Stimulated activated CD4-positive, alpha-beta T cell treated with anti-CD3 and anti-CD28 coated beads, Interleukin-15, amount 100 ng/mL, for 24 hours (primary cell): ENCODE data around the gene C1QBP.
A peak's percentile ranks its signal among the peaks of the same experiment; 100 is the strongest.
"Not testable (repeated sequence)": the region's sequence is repeated elsewhere in the genome, so short reads cannot be mapped to it uniquely, and the experiment has no call there.

Source experiments
- DNase-seq: peaks from one replicate; pipeline ENCODE4 v3.0.0-alpha.2; 2020

C1QBP gene

DNA sequence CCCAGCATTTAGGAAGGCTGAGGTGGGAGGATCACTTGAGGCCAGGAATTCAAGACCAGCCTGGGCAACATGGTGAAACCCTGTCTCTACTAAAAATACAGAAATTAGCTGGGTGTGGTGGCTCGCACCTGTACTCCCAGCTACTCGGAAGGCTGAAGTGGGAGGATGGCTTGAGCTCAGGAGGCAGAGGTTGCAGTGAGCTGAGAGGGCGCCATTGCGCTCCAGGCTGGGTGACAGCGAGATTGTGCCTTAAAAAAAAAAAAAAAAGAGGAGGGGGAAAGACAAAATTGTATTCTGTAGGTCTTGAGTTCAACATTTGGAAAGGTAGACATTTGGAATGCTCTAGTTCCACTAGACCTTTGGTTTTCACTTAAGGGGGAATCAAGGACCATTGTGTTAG is 7.7 kb downstream of the C1QBP start:
- not testable (repeated sequence) for DNase-seq

- DNase-seq: no peak
Measured at GRCh38 chr17:5430413-5430999, 8.4 kb downstream of the C1QBP start.

DNA sequence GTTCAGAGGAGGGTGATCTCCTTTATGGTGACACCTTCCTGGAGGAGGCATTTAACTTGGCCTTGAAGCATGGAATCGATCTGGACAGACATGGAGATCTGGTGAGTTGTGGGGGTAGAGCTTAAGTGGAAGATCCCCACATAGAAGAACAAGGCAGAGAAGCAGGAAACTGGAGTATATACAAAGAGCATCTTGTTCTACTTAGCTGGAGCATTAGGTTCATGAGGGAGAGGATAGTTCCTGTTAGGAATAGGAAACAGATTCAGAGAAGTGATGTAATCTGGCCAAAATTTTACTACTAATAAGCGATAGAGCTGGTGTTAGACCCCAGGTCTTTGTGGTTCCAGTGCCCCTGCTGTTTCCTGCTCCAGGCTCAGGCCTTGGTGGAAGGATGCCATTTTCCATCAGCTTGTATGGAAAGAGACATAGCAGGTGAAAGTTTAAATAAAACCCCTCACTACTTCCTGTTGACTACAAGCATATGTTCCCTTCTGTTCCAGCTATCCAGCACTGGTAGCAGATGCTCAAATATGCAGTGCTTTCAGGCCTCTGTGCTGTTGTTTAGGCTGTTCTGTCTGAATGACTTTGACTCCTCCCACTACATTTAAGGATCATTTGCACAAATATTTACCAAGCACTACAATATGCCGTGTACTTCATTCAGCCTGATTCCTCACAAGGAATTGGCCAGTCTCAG is 9.6 kb downstream of the C1QBP start:
- no peak for DNase-seq

DNA sequence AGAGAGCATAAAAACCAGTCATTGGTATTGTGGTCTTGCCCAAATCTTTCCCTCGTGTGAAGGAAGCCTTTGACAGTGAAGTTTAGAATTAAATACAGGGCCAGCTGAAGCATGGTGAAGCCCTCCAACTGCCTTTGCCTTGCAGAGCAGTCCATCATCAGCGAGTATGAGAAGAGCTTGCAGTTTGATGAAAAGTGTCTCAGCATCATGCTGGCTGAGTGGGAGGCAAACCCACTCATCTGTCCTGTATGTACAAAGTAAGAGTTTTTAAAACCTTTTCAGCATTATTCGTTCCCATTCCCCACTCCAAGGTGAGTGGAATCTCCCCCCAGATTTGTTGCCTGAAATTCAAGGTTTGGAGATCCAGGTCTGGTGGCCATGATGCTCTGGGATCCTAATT is 13.1 kb downstream of the C1QBP start:
- DNase-seq: no peak

DNA sequence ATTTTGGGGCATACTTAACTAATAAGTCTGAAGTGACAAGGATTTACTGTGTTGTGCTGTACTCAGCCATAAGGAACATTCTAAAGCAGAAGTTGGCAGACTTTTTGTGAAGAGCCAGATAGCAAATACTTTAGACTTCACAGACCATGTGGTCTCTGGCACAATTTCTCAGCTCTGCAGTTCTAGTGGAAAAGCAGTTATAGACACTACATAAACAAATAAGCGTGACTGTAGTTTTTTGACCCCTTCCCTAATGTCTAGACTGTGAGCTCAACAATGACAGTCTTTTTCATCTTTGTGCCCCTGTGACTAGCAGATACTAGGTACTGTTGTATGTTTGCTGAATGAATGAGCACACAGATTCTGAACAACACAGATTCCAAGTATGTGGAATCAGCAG is 14.0 kb downstream of the C1QBP start:
- no peak for DNase-seq

- DNase-seq: no peak
Measured at GRCh38 chr17:5422505-5422904, 16.4 kb downstream of the C1QBP start.

GRCh38 chr17:5419959-5420653 is 18.8 kb downstream of the C1QBP start, which contains the start of gene RPAIN:
RPAIN (plus strand) TSS chr17:5420182; CDS start chr17:5420211, 29 bp downstream.
- peak; percentile 91 for DNase-seq

GRCh38 chr17:5419356-5419958 is 19.5 kb downstream of the C1QBP start, which contains the start of gene NUP88:
NUP88 (minus strand) TSS chr17:5419662; CDS start chr17:5419650, 12 bp downstream.
- peak; percentile 98 for DNase-seq

DNA sequence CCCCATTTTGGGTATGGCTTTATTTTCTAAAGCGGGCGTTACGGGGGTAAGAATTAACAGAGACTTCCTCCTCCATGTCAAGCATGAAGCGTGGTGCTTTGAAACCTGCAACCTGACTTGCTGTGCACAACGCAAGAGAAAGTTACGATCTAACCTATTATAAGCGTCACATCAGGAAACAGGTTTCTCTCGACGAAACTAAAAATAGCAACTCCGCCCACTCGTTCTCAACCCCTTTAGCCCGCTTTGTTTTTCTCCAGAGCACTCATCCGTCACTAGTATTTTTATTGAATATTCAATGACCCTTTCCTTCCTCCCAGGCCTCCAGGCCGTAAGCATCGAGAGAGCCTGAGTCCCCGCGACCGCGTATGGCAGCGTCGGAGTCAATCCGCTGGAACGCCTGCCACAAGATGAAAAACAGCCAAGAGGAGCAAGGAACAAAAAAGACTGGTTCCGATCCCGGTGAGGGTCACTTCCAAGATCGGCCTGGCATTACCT is 20.0 kb downstream of the C1QBP start:
- DNase-seq: peak; percentile 71

- no peak for DNase-seq
Measured at GRCh38 chr17:5416901-5417300, 22.1 kb downstream of the C1QBP start.

DNA sequence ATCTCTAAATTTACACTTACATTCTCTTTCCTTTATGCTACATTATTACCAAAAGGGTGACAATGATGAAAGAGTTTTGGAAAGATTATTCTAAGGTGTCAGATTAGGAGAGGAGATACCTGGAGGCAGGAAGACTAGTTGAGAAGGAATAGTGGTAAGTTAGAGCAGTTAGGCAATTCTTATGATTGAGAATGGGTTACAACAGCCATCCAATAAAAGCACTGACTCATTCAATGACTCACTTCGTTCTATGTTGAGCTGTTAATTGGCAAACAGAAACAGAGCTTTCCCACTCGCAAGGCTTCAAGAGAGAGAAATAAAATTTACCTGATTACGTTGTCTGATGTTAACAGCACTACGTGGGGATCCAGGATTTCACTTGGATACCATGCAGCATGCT is 25.3 kb downstream of the C1QBP start:
- DNase-seq: no peak

GRCh38 chr17:5410594-5411272 is 28.2 kb downstream of the C1QBP start:
- no peak for DNase-seq

GRCh38 chr17:5408186-5408585 is 30.8 kb downstream of the C1QBP start:
- no peak for DNase-seq

DNA sequence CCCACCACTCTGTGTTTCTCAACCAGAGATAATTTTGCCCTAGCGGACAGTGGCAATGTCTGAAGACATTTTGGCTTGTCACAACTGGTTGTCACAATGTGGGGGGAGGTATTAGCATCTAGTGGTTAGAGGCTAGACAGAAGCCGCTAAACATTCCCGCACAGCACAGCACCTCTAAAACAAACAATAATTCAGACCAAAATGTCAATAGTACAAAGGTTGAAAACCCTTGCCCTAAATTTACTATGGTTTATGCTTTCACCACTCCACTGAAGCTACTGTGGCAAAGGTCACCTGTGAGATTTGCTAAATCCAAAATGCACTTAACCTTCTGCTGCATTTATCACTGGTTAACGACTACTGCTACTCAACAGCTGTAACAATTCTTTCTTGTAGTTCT is 33.6 kb downstream of the C1QBP start:
- no peak for DNase-seq

DNA sequence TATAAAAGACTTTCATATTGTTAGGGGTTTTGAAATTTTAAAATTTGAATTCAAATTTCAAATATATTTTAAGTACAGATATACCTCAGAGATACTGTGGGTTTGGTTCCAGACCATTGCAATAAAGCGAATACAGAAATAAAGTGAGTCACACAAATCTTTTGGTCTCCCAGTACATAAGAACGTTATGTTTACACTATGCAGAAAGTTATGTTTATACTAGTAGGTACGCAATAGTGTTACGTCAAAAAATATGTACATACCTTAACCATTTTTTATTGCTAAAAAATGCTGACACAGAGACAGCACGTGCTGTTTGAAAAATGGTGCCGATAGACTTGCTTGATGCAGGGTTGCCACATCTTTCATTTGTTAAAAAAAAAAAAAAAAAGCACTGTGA is 39.2 kb downstream of the C1QBP start:
- DNase-seq: no peak

- no peak for DNase-seq
Measured at GRCh38 chr17:5396612-5397011, 42.3 kb downstream of the C1QBP start.

DNA sequence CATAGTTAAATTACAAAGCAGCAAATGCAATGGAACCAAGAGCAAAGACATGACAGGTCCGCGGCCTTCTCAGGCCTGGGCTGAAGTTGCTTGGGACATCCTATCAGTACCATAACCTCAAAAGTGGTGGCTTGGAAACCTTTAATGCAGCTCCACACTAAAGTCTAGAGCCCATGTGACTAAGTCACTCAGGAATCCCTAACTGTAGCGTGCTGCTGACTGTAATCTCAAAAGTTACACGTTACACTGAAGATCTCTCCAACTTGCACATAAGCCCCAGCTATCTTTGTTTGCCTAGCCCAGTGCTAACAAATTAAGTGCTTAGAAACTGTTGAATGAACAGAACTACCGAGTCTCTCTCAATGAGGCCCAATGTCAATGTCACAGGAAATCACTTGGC is 47.3 kb downstream of the C1QBP start:
- DNase-seq: no peak
